ENCODE results near the gene CLCA2. TPM values are rescaled to one million over a fixed set of nuclear protein-coding genes. Genes with fewer than 3 reads are reported as not detected.

The CLCA2 gene
- total and polyA plus RNA-seq, 7 donors: 0.60 to 2.1 (median 0.60) TPM; not detected in 4

DNA sequence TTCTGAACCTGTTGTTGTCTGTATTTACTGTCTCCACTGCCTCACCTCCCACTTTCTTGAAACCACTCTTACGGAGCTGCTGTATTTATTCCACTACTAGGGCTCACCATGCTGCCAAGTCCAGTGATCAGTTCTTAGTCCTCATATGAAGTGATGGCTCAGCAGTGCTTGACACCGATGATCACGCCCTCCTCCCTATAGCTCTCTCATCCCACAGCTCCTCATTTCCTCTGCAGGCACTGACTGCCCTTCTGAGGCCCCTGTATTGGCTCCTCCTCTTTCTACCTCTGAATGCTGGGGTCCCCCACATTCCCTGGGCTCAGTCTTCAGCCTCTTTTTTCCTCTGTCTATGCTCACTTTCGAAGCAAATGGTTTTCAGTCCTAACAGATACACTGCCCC is 48.2 kb downstream of the CLCA2 start:
- no peaks in the 10 kb centered on the region for H3K36me3 ChIP-seq
- WGBS, 2 donors: 73% methylated on average over 4 of the region's 4 CpGs
- TF ChIP-seq, protein P1, sequence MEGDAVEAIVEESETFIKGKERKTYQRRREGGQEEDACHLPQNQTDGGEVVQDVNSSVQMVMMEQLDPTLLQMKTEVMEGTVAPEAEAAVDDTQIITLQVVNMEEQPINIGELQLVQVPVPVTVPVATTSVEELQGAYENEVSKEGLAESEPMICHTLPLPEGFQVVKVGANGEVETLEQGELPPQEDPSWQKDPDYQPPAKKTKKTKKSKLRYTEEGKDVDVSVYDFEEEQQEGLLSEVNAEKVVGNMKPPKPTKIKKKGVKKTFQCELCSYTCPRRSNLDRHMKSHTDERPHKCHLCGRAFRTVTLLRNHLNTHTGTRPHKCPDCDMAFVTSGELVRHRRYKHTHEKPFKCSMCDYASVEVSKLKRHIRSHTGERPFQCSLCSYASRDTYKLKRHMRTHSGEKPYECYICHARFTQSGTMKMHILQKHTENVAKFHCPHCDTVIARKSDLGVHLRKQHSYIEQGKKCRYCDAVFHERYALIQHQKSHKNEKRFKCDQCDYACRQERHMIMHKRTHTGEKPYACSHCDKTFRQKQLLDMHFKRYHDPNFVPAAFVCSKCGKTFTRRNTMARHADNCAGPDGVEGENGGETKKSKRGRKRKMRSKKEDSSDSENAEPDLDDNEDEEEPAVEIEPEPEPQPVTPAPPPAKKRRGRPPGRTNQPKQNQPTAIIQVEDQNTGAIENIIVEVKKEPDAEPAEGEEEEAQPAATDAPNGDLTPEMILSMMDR (IDR thresholded peaks at IDR 0.05): no peak
- no peak for TF ChIP-seq POLR2A (IDR thresholded peaks at IDR 0.05)
- TF ChIP-seq POLR2AphosphoS5 (IDR thresholded peaks at IDR 0.05): no peak
- no peak for TF ChIP-seq EP300 (IDR thresholded peaks at IDR 0.05)
- no peak overlapping the region for H3K27ac ChIP-seq
- H3K9me3 ChIP-seq: no peaks in the 10 kb centered on the region
- H3K27me3 ChIP-seq: no peaks in the 10 kb centered on the region
- intact Hi-C loops (cut with DNase I): loop anchor here (10.0 kb wide), 1 partner anchor 233 kb away; the partner anchor contains the start of gene SH3GLB1
- no peak for DNase-seq
- H3K4me1 ChIP-seq: peaks cover 0 to 6% (median 2%) of the 10 kb centered on the region in 4 donors
- no peak overlapping the region for H3K4me3 ChIP-seq

DNA sequence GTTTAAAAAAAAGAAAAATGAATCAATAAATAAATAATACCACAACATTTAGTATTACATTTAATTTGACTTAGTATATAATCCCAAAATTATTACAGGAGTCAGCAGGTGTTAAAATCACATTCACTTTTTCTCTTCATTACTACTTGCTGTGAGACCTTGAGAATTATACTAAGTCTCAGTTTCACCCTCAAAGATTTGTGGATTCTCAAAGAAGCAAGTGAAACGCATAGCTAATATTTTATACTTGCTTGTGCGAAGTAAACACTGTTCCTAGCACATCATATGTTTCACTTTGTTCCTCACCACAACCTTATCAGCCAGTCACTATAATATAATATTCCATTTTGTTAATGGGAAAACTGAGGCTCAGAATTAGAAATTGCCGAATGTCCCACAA is 48.8 kb downstream of the CLCA2 start:
- no peak overlapping the region for H3K27ac ChIP-seq
- H3K36me3 ChIP-seq: no peaks in the 10 kb centered on the region
- 83 to 90% methylated on average over 3 of the region's 3 CpGs for WGBS, 2 donors
- no peaks in the 10 kb centered on the region for H3K27me3 ChIP-seq
- TF ChIP-seq, protein P1 (IDR thresholded peaks at IDR 0.05): no peak
- TF ChIP-seq POLR2AphosphoS5 (IDR thresholded peaks at IDR 0.05) (no peak), POLR2A (IDR thresholded peaks at IDR 0.05) (no peak), EP300 (IDR thresholded peaks at IDR 0.05) (no peak)
- peaks cover 0 to 12% (median 5%) of the 10 kb centered on the region in 4 donors for H3K4me1 ChIP-seq
- no peak overlapping the region for H3K4me3 ChIP-seq
- no peak for DNase-seq
- intact Hi-C loops (cut with DNase I): loop anchor here (10.0 kb wide), 1 partner anchor 232 kb away; the partner anchor contains the start of gene SH3GLB1
- H3K9me3 ChIP-seq: no peaks in the 10 kb centered on the region

DNA sequence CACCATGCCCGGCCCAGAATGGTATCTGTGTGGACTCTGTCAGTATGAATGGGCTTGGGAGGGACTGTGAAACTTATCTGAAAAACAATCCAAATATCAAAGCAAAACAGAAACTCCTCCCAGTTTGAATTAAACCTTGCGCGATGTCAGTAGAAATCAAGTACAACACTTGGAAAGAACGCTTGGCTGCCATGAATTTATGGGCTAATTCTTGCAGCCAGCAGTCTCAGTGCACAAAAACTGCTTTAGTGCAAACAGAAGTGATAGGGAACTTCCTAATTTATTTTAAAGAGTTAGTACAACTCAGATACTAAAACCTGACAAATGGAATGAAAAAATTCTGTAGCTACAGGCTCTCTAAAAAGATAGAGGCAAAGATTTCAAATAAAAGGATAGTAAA is 53.3 kb downstream of the CLCA2 start:
- intact Hi-C loops (cut with DNase I): loop anchor here (10.0 kb wide), 1 partner anchor 228 kb away; the partner anchor contains the start of gene SH3GLB1
- H3K36me3 ChIP-seq: no peaks in the 10 kb centered on the region
- TF ChIP-seq POLR2A (IDR thresholded peaks at IDR 0.05): no peak
- TF ChIP-seq, protein P1 (IDR thresholded peaks at IDR 0.05): no peak
- TF ChIP-seq EP300 (IDR thresholded peaks at IDR 0.05): no peak
- TF ChIP-seq POLR2AphosphoS5 (IDR thresholded peaks at IDR 0.05): no peak
- H3K27ac ChIP-seq: peak overlapping the region in 1 of 4 donors; percentile 30
- H3K9me3 ChIP-seq: no peaks in the 10 kb centered on the region
- DNase-seq: no peak
- H3K4me1 ChIP-seq: peaks cover 0 to 21% (median 8%) of the 10 kb centered on the region in 4 donors
- H3K4me3 ChIP-seq: no peak overlapping the region
- 79 to 89% methylated on average over 4 of the region's 4 CpGs for WGBS, 2 donors
- H3K27me3 ChIP-seq: no peaks in the 10 kb centered on the region

DNA sequence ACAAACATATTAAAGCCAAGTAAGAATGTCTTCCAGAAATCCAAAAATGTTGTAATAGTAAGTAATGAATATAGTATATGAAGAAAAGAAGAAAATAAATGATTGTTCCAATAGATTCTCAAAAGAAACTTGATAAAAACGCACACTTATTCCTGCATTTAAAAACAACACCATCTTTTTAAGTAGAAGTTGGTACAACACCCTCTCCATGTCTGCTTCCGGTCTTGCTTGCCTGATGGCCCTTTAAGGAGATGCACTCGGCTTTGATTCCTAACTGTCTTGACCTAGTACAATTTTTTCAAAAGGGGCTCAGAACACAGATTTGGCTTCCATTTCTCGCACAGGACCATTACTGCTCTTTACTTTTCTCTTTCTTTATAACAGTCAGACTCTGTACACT is 53.7 kb downstream of the CLCA2 start:
- peaks cover 0 to 21% (median 8%) of the 10 kb centered on the region in 4 donors for H3K4me1 ChIP-seq
- H3K9me3 ChIP-seq: no peaks in the 10 kb centered on the region
- peak overlapping the region in 2 of 4 donors; percentile 9 to 30 for H3K27ac ChIP-seq
- no peak overlapping the region for H3K4me3 ChIP-seq
- no peaks in the 10 kb centered on the region for H3K36me3 ChIP-seq
- intact Hi-C loops (cut with DNase I): loop anchor here (10.0 kb wide), 1 partner anchor 227 kb away; the partner anchor contains the start of gene SH3GLB1
- TF ChIP-seq POLR2A (IDR thresholded peaks at IDR 0.05): no peak
- TF ChIP-seq EP300 (IDR thresholded peaks at IDR 0.05): no peak
- TF ChIP-seq, protein P1 (IDR thresholded peaks at IDR 0.05): no peak
- H3K27me3 ChIP-seq: no peaks in the 10 kb centered on the region
- WGBS, 2 donors: 85 to 88% methylated on average over 4 of the region's 4 CpGs
- DNase-seq: no peak

Measured in sigmoid colon (tissue), 7 donors.